Lower leg skin (tissue), 4 donors: ENCODE data around the gene ASIC3. TPM values are rescaled to one million over a fixed set of nuclear protein-coding genes. Genes with fewer than 3 reads are reported as not detected.

Experiments used
- DNase-seq, 2 donors: peaks; one replicate each; pipeline ENCODE4 v3.0.0-alpha.2; 2019; ENCODE audit warnings: low spot score in 2 of 2
- H3K4me3 ChIP-seq: fragments of 200-600 bp; sonication (generic); 2 replicates; pipeline ENCODE4 v1.5.1; 2017; ENCODE audit warnings: mild to moderate bottlenecking, low read depth; ENCODE audit not compliant: poor library complexity, severe bottlenecking
- POLR2A ChIP-seq, 2 donors: fragments of 450-650 bp; IDR thresholded peaks; one replicate each; pipeline ENCODE4 v1.6.1; 2016 to 2017; ENCODE audit warnings: antibody characterized with exemption in 2 of 2, mild to moderate bottlenecking in 1 of 2, moderate library complexity in 1 of 2
- WGBS, 2 donors: methylation state at CpG; one replicate each; pipeline ENCODE4 v1.1.5; 2018; 5-methylcytosine and 5-hydroxymethylcytosine counted together
- intact Hi-C: fragments of 100-400 bp; cut with DNase I; formaldehyde crosslinking; loops from one replicate; pipeline ENCODE4 v1.15.0; 2023; ENCODE audit warnings: low total_unique reads
- total RNA-seq, 4 donors: library from RNA; depleted of rRNA; stranded (reverse); fragments of >200 nt; gene quantifications; one replicate each; pipeline ENCODE4 v1.1.0, GENCODE V29; 2016
- TF ChIP-seq, protein P1 (sequence below), 3 donors: fragments of 450-650 bp; IDR thresholded peaks; one replicate each; pipeline ENCODE4 v1.5.1; 2016; ENCODE audit warnings: antibody characterized with exemption in 3 of 3, mild to moderate bottlenecking in 3 of 3, moderate library complexity in 2 of 3

The ASIC3 gene
- total RNA-seq, 4 donors from 2014 or later = 2.3 to 2.9 (median 2.5) TPM

- H3K4me3 ChIP-seq = no peak overlapping the region
- intact Hi-C loops = no loop called here
- TF ChIP-seq, protein P1, sequence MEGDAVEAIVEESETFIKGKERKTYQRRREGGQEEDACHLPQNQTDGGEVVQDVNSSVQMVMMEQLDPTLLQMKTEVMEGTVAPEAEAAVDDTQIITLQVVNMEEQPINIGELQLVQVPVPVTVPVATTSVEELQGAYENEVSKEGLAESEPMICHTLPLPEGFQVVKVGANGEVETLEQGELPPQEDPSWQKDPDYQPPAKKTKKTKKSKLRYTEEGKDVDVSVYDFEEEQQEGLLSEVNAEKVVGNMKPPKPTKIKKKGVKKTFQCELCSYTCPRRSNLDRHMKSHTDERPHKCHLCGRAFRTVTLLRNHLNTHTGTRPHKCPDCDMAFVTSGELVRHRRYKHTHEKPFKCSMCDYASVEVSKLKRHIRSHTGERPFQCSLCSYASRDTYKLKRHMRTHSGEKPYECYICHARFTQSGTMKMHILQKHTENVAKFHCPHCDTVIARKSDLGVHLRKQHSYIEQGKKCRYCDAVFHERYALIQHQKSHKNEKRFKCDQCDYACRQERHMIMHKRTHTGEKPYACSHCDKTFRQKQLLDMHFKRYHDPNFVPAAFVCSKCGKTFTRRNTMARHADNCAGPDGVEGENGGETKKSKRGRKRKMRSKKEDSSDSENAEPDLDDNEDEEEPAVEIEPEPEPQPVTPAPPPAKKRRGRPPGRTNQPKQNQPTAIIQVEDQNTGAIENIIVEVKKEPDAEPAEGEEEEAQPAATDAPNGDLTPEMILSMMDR (IDR thresholded peaks at IDR 0.05) = no peak
- TF ChIP-seq POLR2A (IDR thresholded peaks at IDR 0.05) = no peak
- DNase-seq = no peak
- 73 to 79% methylated on average over 6 of the region's 6 CpGs for WGBS, 2 donors
Observed at GRCh38 chr7:151012031-151012692, 36.2 kb upstream of the ASIC3 start.

DNA sequence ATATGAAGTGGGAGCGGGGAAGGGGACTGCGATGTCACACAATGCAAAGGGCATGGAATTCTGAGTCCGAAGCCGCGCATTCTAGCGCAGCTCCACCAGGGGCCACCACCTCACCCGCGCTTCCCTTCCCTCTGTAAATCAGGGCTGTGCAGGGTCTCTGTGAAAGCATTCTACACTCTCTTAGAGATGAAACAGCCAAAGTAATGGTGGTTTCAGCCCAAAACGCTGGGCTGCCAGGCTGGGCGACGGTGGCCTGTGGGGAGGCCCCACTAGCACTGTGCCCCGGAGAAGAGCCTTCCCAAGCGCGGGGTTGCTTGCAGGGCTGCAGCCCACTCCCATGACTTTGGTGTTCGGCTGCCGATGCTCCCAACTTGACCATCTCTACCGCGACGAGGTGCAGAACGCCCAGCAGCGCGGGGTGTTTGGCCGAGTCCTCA is 35.4 kb upstream of the ASIC3 start:
- 26 to 47% methylated on average over 22 to 23 of the region's 23 CpGs for WGBS, 2 donors
- no peak for DNase-seq
- TF ChIP-seq POLR2A (IDR thresholded peaks at IDR 0.05) = no peak
- TF ChIP-seq, protein P1 (IDR thresholded peaks at IDR 0.05) = no peak
- H3K4me3 ChIP-seq = no peak overlapping the region
- intact Hi-C loops = no loop called here

- DNase-seq = no peak
- WGBS, 2 donors = 14 to 40% methylated on average over 1 to 8 of the region's 26 CpGs
- no peak for TF ChIP-seq POLR2A (IDR thresholded peaks at IDR 0.05)
- TF ChIP-seq, protein P1 (IDR thresholded peaks at IDR 0.05) = no peak
- intact Hi-C loops = no loop called here
- H3K4me3 ChIP-seq = no peak overlapping the region
Observed at GRCh38 chr7:151013356-151013732, 35.0 kb upstream of the ASIC3 start.

- TF ChIP-seq POLR2A (IDR thresholded peaks at IDR 0.05) = no peak
- TF ChIP-seq, protein P1 (IDR thresholded peaks at IDR 0.05) = no peak
- no peak overlapping the region for H3K4me3 ChIP-seq
- 17 to 19% methylated on average over 25 to 51 of the region's 55 CpGs for WGBS, 2 donors
- DNase-seq = peak in 1 of 2 donors; percentile 93
- intact Hi-C loops = no loop called here
Observed at GRCh38 chr7:151013733-151014497, 34.4 kb upstream of the ASIC3 start.

DNA sequence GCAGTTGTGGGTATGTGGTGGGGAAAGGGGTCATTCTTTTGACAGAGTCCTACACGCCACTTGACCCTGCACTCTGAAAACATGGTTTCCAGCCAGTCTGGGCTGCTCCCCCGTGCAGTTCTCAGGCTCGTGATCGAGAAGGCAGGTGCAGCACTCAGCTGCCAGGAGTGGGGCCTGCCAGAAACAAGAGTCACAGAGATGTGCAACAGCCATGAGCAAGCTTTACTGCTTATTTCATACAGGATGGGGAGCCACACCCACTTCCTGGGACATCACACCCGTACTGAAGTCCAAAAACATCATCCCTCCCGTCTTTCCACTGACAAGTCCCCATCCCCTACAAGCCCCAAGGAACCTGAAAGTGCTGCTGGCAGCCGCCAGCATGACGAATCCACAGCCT is 33.4 kb upstream of the ASIC3 start:
- 65 to 70% methylated on average over 8 of the region's 8 CpGs for WGBS, 2 donors
- no peak for TF ChIP-seq POLR2A (IDR thresholded peaks at IDR 0.05)
- TF ChIP-seq, protein P1 (IDR thresholded peaks at IDR 0.05) = no peak
- DNase-seq = no peak
- H3K4me3 ChIP-seq = no peak overlapping the region
- intact Hi-C loops = no loop called here
